Panc1 (cell line): ENCODE measurements around the gene AOC1. TPM values are rescaled to one million over a fixed set of nuclear protein-coding genes. Genes with fewer than 3 reads are reported as not detected.

Experiments
- ATAC-seq: fragments of 200-7000 bp; cut with Tn5 transposase; 2 replicates; pipeline ENCODE4 v1.9.1; 2020; ENCODE audit warnings: mild to moderate bottlenecking, moderate library complexity
- BruUV-seq: library from RNA; stranded (reverse); fragments of 400-500 nt; replicated peaks from 2 replicates; lab custom pipeline; 2021; lab: Mats Ljungman, UMichigan
- CTCF ChIA-PET: fragments of 300-600 bp; sonication (Branson Sonifier 250); formaldehyde crosslinking; loops from one replicate; lab custom pipeline; 2022; ENCODE audit warnings: antibody characterized with exemption; lab: Charles Lee
- POLR2A ChIA-PET: fragments of 300-600 bp; sonication (Branson Sonifier 250); formaldehyde crosslinking; loops from one replicate; lab custom pipeline; 2022; ENCODE audit warnings: antibody characterized with exemption; lab: Charles Lee
- DNase-seq: peaks from one replicate; pipeline ENCODE4 v3.0.0-alpha.2; 2010; ENCODE audit warnings: low read depth, low spot score
- H3K27ac ChIP-seq: 2 replicates; pipeline ENCODE4 v1.5.1; 2011; ENCODE audit warnings: mild to moderate bottlenecking, low read length, inconsistent platforms
- H3K27me3 ChIP-seq: fragments of 200-500 bp; sonication (Bioruptor generic); 2 replicates; pipeline ENCODE4 v1.6.0; 2014; ENCODE audit warnings: low read length, inconsistent platforms; ENCODE audit not compliant: control insufficient read depth, insufficient read depth
- H3K36me3 ChIP-seq: fragments of 200-500 bp; sonication (Bioruptor generic); 2 replicates; pipeline ENCODE4 v1.5.1; 2014; ENCODE audit warnings: inconsistent platforms, mild to moderate bottlenecking, low read length, moderate library complexity; ENCODE audit not compliant: control insufficient read depth, insufficient read depth
- H3K4me1 ChIP-seq: 2 replicates; pipeline ENCODE4 v1.5.1; 2011; ENCODE audit warnings: inconsistent platforms, mild to moderate bottlenecking, low read length, moderate library complexity; ENCODE audit not compliant: control insufficient read depth, insufficient read depth
- H3K4me3 ChIP-seq, 2 experiments: 2 replicates each; pipeline ENCODE4 v1.5.1; 2011 to 2012; ENCODE audit warnings: low read depth in 2 of 2, low read length in 2 of 2, mild to moderate bottlenecking in 2 of 2, inconsistent platforms in 1 of 2, moderate library complexity in 1 of 2
- H3K9me3 ChIP-seq: fragments of 200-500 bp; sonication (Bioruptor generic); 2 replicates; pipeline ENCODE4 v1.5.1; 2014; ENCODE audit warnings: low read depth, mild to moderate bottlenecking, inconsistent platforms, low read length, moderate library complexity; ENCODE audit not compliant: control insufficient read depth, insufficient read depth
- POLR2AphosphoS5 ChIP-seq: IDR thresholded peaks from 2 replicates; pipeline ENCODE4 v1.6.1; 2012; ENCODE audit warnings: mild to moderate bottlenecking, low read depth, low read length, moderate library complexity
- REST ChIP-seq, 2 experiments: IDR thresholded peaks; 2 replicates each; pipeline ENCODE4 v1.6.1; 2011 to 2012; ENCODE audit warnings: low read depth in 2 of 2, control low read depth in 1 of 2, low read length in 1 of 2, mild to moderate bottlenecking in 1 of 2, moderate library complexity in 1 of 2; ENCODE audit not compliant: insufficient read depth in 1 of 2
- SIN3A ChIP-seq: IDR thresholded peaks from 2 replicates; pipeline ENCODE4 v1.6.1; 2012; ENCODE audit warnings: low read depth, mild to moderate bottlenecking, low read length, moderate library complexity, borderline replicate concordance; ENCODE audit not compliant: insufficient read depth
- TCF7L2 ChIP-seq: IDR thresholded peaks from 2 replicates; pipeline ENCODE4 v1.6.1; 2011; ENCODE audit warnings: mild to moderate bottlenecking, low read depth, low read length, inconsistent platforms
- in situ Hi-C: cut with HindIII; loops from 2 replicates; pipeline ENCODE4 v1.10.0; 2016; ENCODE audit warnings: low sequenced_read_pairs, low pct_unique_long_range_greater_than_20kb
- intact Hi-C: fragments of 100-400 bp; cut with micrococcal nuclease; formaldehyde crosslinking; loops from one replicate; pipeline ENCODE4 v1.10.0; 2022; ENCODE audit not compliant: unreplicated experiment
- total RNA-seq: library from RNA; stranded (reverse); gene quantifications from one replicate; pipeline ENCODE4 v1.2.1, GENCODE V29; 2021; ENCODE audit not compliant: unreplicated experiment
- TF ChIP-seq, protein P1 (sequence below): fragments of 450-650 bp; IDR thresholded peaks from 2 replicates; pipeline ENCODE4 v1.5.1; 2017; ENCODE audit warnings: mild to moderate bottlenecking

AOC1 gene
- total RNA-seq, 1 experiment from 2014 or later, result 0.15 TPM

- Histone ChIP-seq H3K27me3 (no peaks in the 10 kb centered on the region), H3K27ac (no peak overlapping the region), H3K4me1 (no peaks in the 10 kb centered on the region), H3K4me3 (no peak overlapping the region), H3K36me3 (no peaks in the 10 kb centered on the region), H3K9me3 (no peaks in the 10 kb centered on the region)
- intact Hi-C loops (no loop called here), in situ Hi-C loops (no loop called here)
- TF ChIP-seq SIN3A (no peak), POLR2AphosphoS5 (no peak), REST (IDR thresholded peaks at IDR 0.05; ENCODE audit: insufficient read depth in 1 of 2, low read depth in 2 of 2, low read length in 1 of 2) (no peak), TCF7L2 (no peak)
- TF ChIP-seq, protein P1, sequence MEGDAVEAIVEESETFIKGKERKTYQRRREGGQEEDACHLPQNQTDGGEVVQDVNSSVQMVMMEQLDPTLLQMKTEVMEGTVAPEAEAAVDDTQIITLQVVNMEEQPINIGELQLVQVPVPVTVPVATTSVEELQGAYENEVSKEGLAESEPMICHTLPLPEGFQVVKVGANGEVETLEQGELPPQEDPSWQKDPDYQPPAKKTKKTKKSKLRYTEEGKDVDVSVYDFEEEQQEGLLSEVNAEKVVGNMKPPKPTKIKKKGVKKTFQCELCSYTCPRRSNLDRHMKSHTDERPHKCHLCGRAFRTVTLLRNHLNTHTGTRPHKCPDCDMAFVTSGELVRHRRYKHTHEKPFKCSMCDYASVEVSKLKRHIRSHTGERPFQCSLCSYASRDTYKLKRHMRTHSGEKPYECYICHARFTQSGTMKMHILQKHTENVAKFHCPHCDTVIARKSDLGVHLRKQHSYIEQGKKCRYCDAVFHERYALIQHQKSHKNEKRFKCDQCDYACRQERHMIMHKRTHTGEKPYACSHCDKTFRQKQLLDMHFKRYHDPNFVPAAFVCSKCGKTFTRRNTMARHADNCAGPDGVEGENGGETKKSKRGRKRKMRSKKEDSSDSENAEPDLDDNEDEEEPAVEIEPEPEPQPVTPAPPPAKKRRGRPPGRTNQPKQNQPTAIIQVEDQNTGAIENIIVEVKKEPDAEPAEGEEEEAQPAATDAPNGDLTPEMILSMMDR, result no peak
- no TSS peak for BruUV-seq
- DNase-seq (no peak), ATAC-seq (no peak)
- POLR2A ChIA-PET, result no interaction called here
- CTCF ChIA-PET, result no interaction called here
Observed at GRCh38 chr7:150890853-150891584, 38.7 kb downstream of the AOC1 start.

GRCh38 chr7:150891740-150892139 lies 39.4 kb downstream of the AOC1 start:
- POLR2A ChIA-PET, result no interaction called here
- no peaks in the 10 kb centered on the region for H3K9me3 ChIP-seq
- no TSS peak for BruUV-seq
- H3K4me3 ChIP-seq, result no peak overlapping the region
- no peak for ATAC-seq
- intact Hi-C loops (no loop called here), in situ Hi-C loops (no loop called here)
- no peaks in the 10 kb centered on the region for H3K36me3 ChIP-seq
- no peak for TF ChIP-seq SIN3A
- TF ChIP-seq REST (IDR thresholded peaks at IDR 0.05; ENCODE audit: insufficient read depth in 1 of 2, low read depth in 2 of 2, low read length in 1 of 2), result no peak
- no peak for TF ChIP-seq POLR2AphosphoS5
- TF ChIP-seq TCF7L2, result no peak
- TF ChIP-seq, protein P1, result no peak
- H3K27ac ChIP-seq, result no peak overlapping the region
- CTCF ChIA-PET, result no interaction called here
- H3K27me3 ChIP-seq, result no peaks in the 10 kb centered on the region
- DNase-seq, result no peak
- no peaks in the 10 kb centered on the region for H3K4me1 ChIP-seq
